Measurements from ENCODE around the gene CHMP4A. TPM values are rescaled to one million over a fixed set of nuclear protein-coding genes. Genes with fewer than 3 reads are reported as not detected.

CHMP4A gene
- total RNA-seq, 1 donor, result 13.8 TPM

DNA sequence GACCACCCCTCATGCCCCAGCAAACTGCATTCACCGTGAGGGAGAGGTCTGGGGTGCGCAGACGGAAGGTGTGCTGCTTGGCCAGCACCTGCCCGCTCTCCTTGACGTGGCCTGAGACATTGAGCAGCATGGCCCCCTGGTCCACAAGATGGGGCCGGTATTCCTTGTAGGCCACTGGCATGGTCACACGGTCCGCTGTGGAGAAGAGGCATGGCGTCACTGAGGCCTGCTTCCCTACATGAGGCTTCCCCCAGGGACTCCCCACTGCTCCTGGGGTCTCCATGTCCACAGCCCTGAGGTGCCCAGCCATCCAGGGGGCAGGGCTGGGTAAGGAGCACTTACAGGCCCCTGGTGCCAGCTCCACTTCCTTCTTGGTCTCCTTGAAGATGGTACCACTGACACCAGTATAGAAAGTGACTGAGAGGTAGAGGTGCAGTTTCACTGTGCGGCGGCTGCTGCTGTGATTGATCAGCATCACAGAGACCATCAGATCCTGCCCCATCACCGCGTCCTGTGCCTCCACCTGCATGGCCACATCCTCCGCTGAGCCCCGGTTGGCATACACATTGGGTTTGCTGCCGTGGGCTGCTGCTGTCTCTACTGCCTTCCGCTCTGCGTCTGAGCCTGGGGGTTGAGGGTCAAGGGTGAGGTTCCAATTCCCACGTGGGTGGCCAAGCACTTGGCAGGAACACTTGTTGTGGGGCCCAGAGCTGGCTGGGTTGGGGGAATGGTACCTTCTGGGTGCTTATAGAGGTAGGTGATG lies 41.5 kb upstream of the CHMP4A start:
- H3K4me3 ChIP-seq (ENCODE audit: low read depth, low read length), result no peak overlapping the region
- no peak for DNase-seq (ENCODE audit: low read depth)
- TF ChIP-seq CTCF (IDR thresholded peaks at IDR 0.05; ENCODE audit: insufficient read depth, low read depth, low read length), result no peak

DNA sequence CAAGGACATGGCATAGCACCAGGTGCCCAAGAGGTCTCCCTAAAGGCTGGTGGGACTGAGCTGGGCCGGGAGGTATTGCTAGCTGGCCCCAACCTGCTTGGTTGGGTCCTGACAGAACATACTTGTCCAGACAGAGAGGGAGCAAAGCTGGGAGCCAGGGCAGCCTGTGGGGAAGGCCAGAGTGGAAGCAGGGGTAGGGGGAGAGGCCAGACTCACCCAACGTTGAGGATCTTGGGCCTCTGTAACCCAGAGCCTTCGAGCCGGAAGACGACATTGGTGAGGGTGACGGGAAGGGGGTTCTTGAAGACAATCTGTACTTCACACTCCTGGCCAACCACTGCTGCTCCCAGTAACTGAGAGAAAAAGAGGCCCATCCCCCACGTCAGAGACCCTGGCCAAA lies 40.6 kb upstream of the CHMP4A start:
- DNase-seq (ENCODE audit: low read depth), result no peak
- TF ChIP-seq CTCF (IDR thresholded peaks at IDR 0.05; ENCODE audit: insufficient read depth, low read depth, low read length), result no peak
- no peak overlapping the region for H3K4me3 ChIP-seq (ENCODE audit: low read depth, low read length)

GRCh38 chr14:24252289-24253124 lies 39.2 kb upstream of the CHMP4A start:
- TF ChIP-seq CTCF (IDR thresholded peaks at IDR 0.05; ENCODE audit: insufficient read depth, low read depth, low read length), result no peak
- H3K4me3 ChIP-seq (ENCODE audit: low read depth, low read length), result no peak overlapping the region
- no peak for DNase-seq (ENCODE audit: low read depth)

DNA sequence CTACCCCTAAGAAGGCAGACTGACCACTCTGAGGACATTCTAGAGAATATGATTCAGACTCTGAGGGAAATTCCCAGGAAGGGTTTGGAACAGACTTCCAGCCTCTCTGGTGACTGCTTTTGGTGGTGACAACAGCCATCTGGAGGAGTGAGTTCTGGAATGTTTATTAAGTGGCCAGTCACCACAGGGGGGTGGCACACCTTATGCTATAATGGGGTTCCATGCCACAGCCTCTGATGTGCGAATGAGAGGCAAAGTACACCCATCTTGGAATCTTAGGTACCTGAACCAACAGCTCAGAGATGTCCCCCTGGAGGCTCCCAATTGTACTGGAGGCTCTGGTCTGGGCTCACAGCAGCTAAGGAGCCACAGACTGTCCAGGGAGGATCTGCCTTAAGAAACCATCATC lies 38.6 kb upstream of the CHMP4A start:
- DNase-seq (ENCODE audit: low read depth), result no peak
- no peak for TF ChIP-seq CTCF (IDR thresholded peaks at IDR 0.05; ENCODE audit: insufficient read depth, low read depth, low read length)
- no peak overlapping the region for H3K4me3 ChIP-seq (ENCODE audit: low read depth, low read length)

GRCh38 chr14:24250354-24250753 lies 37.1 kb upstream of the CHMP4A start:
- no peak for TF ChIP-seq CTCF (IDR thresholded peaks at IDR 0.05; ENCODE audit: insufficient read depth, low read depth, low read length)
- H3K4me3 ChIP-seq (ENCODE audit: low read depth, low read length), result no peak overlapping the region
- DNase-seq (ENCODE audit: low read depth), result no peak

DNA sequence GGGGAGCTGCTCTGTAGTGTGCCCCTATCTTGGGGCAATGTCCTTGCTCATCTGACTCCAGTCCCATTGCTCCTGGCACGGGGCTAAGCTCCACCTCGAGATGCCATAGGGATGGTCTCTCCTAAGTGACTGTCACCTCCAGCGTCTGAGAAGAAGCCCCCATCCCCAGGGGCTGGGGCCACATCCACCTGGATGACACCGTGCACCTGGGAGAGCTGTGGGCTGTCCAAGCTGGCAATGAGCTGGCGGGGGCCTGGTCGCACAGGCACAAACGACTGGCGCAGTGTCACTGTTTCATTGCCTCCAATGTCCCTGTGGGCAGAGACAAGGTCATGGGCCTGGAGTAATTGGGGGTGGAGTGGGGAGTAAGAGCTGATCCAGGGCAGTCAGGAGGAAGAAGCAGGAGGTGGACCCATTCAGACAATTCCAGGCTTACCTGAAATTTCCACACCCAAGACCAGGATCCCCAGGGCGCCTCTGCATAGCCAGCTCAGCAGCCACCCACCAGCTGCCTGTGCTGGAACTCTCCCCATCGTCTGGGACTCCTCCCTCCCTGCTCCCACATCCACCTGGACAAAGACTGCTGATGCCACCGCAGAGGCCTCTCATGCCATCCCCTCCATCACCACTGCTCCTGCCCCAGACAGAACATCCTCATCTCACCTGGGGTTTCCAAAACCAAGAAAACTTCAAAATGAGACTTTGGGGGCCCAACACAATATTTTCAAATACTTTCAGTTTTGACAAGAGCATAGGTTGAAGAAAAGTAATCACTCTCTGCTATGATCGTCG lies 36.1 kb upstream of the CHMP4A start:
- no peak overlapping the region for H3K4me3 ChIP-seq (ENCODE audit: low read depth, low read length)
- no peak for DNase-seq (ENCODE audit: low read depth)
- no peak for TF ChIP-seq CTCF (IDR thresholded peaks at IDR 0.05; ENCODE audit: insufficient read depth, low read depth, low read length)
